Large intestine (tissue), 3 donors: ENCODE measurements around the gene CBS. TPM values are rescaled to one million over a fixed set of nuclear protein-coding genes. Genes with fewer than 3 reads are reported as not detected.
"Not testable (repeated sequence)": the region's sequence is repeated elsewhere in the genome, so short reads cannot be mapped to it uniquely, and the experiment has no call there.

Experiments
- DNase-seq, 2 donors: peaks; one replicate each; pipeline versions ENCODE4 v3.0.0 to v3.0.0-alpha.2; 2013
- H3K27ac ChIP-seq: one replicate; pipeline ENCODE4 v1.5.1; 2013; ENCODE audit warnings: low read length
- H3K27me3 ChIP-seq: 2 replicates; pipeline ENCODE4 v1.6.1; 2013; ENCODE audit warnings: low read length; ENCODE audit not compliant: control insufficient read depth, insufficient read depth
- H3K36me3 ChIP-seq: 2 replicates; pipeline ENCODE4 v1.6.1; 2013; ENCODE audit warnings: low read length; ENCODE audit not compliant: control insufficient read depth, insufficient read depth
- H3K4me1 ChIP-seq: one replicate; pipeline ENCODE4 v1.6.1; 2013; ENCODE audit warnings: low read length; ENCODE audit not compliant: control insufficient read depth, insufficient read depth
- H3K4me3 ChIP-seq: one replicate; pipeline ENCODE4 v1.5.1; 2013; ENCODE audit warnings: low read length
- H3K9me3 ChIP-seq: one replicate; pipeline ENCODE4 v1.6.1; 2013; ENCODE audit warnings: mild to moderate bottlenecking, low read depth, low read length, moderate library complexity; ENCODE audit not compliant: control insufficient read depth
- WGBS: methylation state at CpG from one replicate; pipeline ENCODE4 v1.1.5; 2013; ENCODE audit warnings: low lambda C conversion rate; ENCODE audit not compliant: insufficient coverage; 5-methylcytosine and 5-hydroxymethylcytosine counted together
- polyA plus RNA-seq: library from polyadenylated mRNA; unstranded; fragments of 120-200 nt; gene quantifications from one replicate; pipeline ENCODE4 v1.2.1, GENCODE V29; 2013

Gene CBS
- polyA plus RNA-seq, 1 donor, result 8.5 TPM

DNA sequence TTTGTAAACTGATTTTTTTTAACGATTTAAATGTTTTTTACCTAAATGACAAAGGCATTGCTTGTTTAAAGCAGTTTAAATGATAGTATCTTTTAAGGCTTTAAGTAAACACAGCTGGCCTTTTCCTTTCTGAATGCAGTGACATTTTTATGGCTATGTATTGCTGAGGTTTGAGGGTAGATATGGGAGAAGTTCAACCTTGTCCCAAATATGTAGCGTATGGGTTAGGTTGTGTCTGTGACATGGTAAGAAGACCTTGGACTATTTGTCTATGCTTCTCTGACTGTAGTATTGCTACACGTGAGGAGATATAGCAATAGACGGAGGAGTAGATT, 68.8 kb downstream of the CBS start:
- Histone ChIP-seq H3K4me3 (no peak overlapping the region), H3K27me3 (no peaks in the 10 kb centered on the region), H3K36me3 (peaks cover 38% of the 10 kb centered on the region), H3K27ac (no peak overlapping the region), H3K9me3 (no peaks in the 10 kb centered on the region), H3K4me1 (peaks cover 9% of the 10 kb centered on the region)
- 0% methylated on average over 3 of the region's 4 CpGs for WGBS
- DNase-seq, result peak in 1 of 2 donors; percentile 35

DNA sequence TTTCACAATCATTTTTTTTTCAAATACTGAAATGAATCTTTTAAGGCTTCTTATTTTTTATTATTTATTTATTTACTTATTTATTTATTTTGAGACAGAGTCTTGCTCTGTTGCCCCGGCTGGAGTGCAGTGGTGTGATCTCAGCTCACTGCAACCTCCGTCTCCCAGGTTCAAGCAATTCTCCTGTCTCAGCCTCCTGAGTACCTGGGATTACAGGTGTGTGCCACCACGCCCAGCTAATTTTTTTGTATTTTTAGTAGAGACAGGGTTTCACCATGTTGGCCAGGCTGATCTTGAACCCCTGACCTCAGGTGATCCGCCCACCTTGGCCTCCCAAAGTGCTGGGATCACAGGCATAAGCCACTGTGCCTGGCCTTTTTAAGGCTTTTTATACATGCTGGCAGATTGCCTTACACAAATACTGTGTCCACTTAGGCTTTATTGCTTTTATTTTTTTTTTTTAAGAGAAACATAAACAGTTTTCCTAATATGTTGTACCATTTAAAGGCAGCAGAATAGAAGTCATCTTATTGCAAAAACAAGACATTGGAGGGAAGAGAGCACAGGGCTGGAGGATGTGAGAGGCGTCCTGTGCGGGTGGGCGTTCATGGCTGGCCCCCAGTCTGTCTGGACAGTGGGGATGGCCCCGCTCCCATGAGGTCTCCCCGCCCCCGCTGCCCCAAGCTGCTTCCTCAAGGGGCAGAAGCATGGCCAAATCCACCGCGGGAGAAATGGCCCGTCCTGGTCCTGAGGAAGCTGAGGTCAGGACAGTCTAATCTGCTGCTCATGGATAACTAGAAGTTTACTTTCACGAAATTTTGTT, 69.4 kb downstream of the CBS start:
- peaks cover 32% of the 10 kb centered on the region for H3K36me3 ChIP-seq
- not testable (repeated sequence) for H3K4me3 ChIP-seq, H3K27me3 ChIP-seq, H3K4me1 ChIP-seq, H3K9me3 ChIP-seq, H3K27ac ChIP-seq
- peak in 1 of 2 donors; percentile 16 for DNase-seq
- WGBS, result 32% methylated on average over 2 of the region's 14 CpGs

DNA sequence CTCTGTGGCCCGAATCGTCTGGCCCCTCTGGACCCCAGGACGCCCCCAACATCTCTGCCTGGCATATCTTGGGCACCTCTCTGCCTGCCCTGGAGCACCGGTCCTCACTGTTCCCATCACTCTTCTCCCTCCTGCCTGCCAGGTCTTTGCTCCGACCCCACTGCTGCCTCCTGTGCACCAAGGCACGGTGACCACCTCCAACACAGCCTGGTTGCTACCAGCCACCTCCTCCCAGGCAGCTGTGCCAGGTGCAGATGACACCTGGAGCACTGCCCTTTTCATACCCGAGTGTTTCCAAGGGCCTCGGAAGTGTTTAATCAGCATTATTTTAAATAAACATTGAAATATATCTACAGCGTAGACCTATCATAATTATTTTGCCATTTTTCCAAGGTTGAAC, 70.0 kb downstream of the CBS start:
- 92% methylated on average over 1 of the region's 9 CpGs for WGBS
- no peak overlapping the region for H3K4me3 ChIP-seq
- H3K27me3 ChIP-seq, result no peaks in the 10 kb centered on the region
- H3K4me1 ChIP-seq, result peaks cover 9% of the 10 kb centered on the region
- no peak overlapping the region for H3K27ac ChIP-seq
- DNase-seq, result no peak
- no peaks in the 10 kb centered on the region for H3K9me3 ChIP-seq
- H3K36me3 ChIP-seq, result peaks cover 30% of the 10 kb centered on the region

DNA sequence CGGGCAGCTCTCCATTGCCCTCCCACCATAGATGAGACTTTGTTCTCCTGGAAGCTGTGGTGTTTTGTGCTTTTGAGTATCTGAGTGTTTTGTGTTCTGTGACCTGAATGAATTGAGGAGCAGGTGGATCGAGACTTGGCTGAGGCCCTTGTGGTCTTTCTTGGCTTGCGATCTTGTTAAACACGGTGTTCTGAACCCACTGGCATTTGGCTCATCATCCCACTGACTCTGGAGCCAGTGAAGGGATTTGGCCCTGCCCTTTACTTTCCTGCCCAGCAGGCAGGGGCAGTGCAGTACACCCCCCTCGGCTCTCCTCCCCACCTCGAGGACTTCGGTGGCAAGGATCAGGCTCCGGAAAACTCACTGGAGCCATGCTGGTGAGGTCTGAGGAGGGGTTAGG, 70.7 kb downstream of the CBS start:
- H3K36me3 ChIP-seq, result peaks cover 25% of the 10 kb centered on the region
- DNase-seq, result no peak
- no peaks in the 10 kb centered on the region for H3K9me3 ChIP-seq
- no peak overlapping the region for H3K4me3 ChIP-seq
- H3K27me3 ChIP-seq, result no peaks in the 10 kb centered on the region
- WGBS, result no CpG with 5 or more reads among the region's 8 CpGs
- H3K27ac ChIP-seq, result no peak overlapping the region
- peaks cover 9% of the 10 kb centered on the region for H3K4me1 ChIP-seq

Other genes starting within 250 kb of the CBS start
- 12.7 TPM for gene WDR4, start 196.3 kb downstream of the CBS start, polyA plus RNA-seq
- gene NDUFV3, start 182.5 kb downstream of the CBS start, polyA plus RNA-seq, result 32.8 TPM
- gene ERVH48-1, start 150.2 kb downstream of the CBS start, polyA plus RNA-seq, result 1.2 TPM
- 12.0 TPM for gene PKNOX1, start 101.3 kb downstream of the CBS start, polyA plus RNA-seq
- 52.1 TPM for gene U2AF1, start 31.7 kb upstream of the CBS start, polyA plus RNA-seq
- not detected for gene CRYAA, start 93.2 kb upstream of the CBS start, polyA plus RNA-seq